Natural killer cell (primary cell): ENCODE data around the gene CARMIL3. TPM values are rescaled to one million over a fixed set of nuclear protein-coding genes. Genes with fewer than 3 reads are reported as not detected.
A peak's percentile ranks its signal among the peaks of the same experiment; 100 is the strongest.
"Not testable (repeated sequence)": the region's sequence is repeated elsewhere in the genome, so short reads cannot be mapped to it uniquely, and the experiment has no call there.

ENCODE experiments used
- ATAC-seq, 3 donors: fragments of 150-1000 bp in 2 of 3; fragments of 200-7000 bp in 1 of 3; cut with Tn5 transposase; 1 replicate in 1 of 3; 2 replicates in 2 of 3; pipeline ENCODE4 v1.10.0; 2021; ENCODE audit warnings: mild to moderate bottlenecking in 2 of 3, moderate library complexity in 2 of 3
- DNase-seq, 2 donors: peaks; one replicate each; pipeline versions ENCODE4 v3.0.0 to v3.0.0-alpha.2; 2013 to 2021; ENCODE audit warnings: mixed read lengths in 1 of 2
- H3K27ac ChIP-seq: one replicate; pipeline ENCODE4 v1.5.1; 2013; ENCODE audit warnings: mild to moderate bottlenecking, low read length
- H3K27me3 ChIP-seq: one replicate; pipeline ENCODE4 v1.6.1; 2013; ENCODE audit warnings: low read length; ENCODE audit not compliant: control insufficient read depth, insufficient read depth
- H3K36me3 ChIP-seq: one replicate; pipeline ENCODE4 v1.6.1; 2013; ENCODE audit warnings: low read length; ENCODE audit not compliant: control insufficient read depth, insufficient read depth
- H3K4me1 ChIP-seq: one replicate; pipeline ENCODE4 v1.6.1; 2013; ENCODE audit warnings: low read length; ENCODE audit not compliant: control insufficient read depth, insufficient read depth
- H3K4me3 ChIP-seq: one replicate; pipeline ENCODE4 v1.5.1; 2013; ENCODE audit warnings: low read length
- H3K9me3 ChIP-seq: one replicate; pipeline ENCODE4 v1.6.1; 2013; ENCODE audit warnings: low read length; ENCODE audit not compliant: control insufficient read depth, insufficient read depth
- H3K27ac Mint-ChIP-seq, 2 donors: one replicate each; pipeline ENCODE4 v1.8.0; 2022; ENCODE audit warnings: mild to moderate bottlenecking in 2 of 2, mixed read lengths in 2 of 2, moderate library complexity in 1 of 2
- H3K27me3 Mint-ChIP-seq, 2 donors: one replicate each; pipeline ENCODE4 v1.8.0; 2022; ENCODE audit warnings: low read depth in 2 of 2, mixed read lengths in 2 of 2
- H3K36me3 Mint-ChIP-seq: one replicate; pipeline ENCODE4 v1.8.0; 2022; ENCODE audit warnings: mixed read lengths
- H3K4me1 Mint-ChIP-seq, 2 donors: one replicate each; pipeline ENCODE4 v1.8.0; 2022; ENCODE audit warnings: mixed read lengths in 2 of 2
- H3K4me3 Mint-ChIP-seq: one replicate; pipeline ENCODE4 v1.8.0; 2022; ENCODE audit warnings: mild to moderate bottlenecking, moderate library complexity, mixed read lengths
- H3K9me3 Mint-ChIP-seq, 2 donors: one replicate each; pipeline ENCODE4 v1.8.0; 2022; ENCODE audit warnings: mixed read lengths in 2 of 2
- WGBS: methylation state at CpG from one replicate; pipeline ENCODE4 v1.1.7; 2013; ENCODE audit warnings: missing lambda C conversion rate; ENCODE audit not compliant: insufficient coverage; 5-methylcytosine and 5-hydroxymethylcytosine counted together
- intact Hi-C: fragments of 100-400 bp; cut with micrococcal nuclease; formaldehyde crosslinking; loops from one replicate; pipeline ENCODE4 v1.14.2; 2022
- total RNA-seq, 4 donors: library from RNA; stranded (reverse); fragments of 120-200 nt in 1 of 4; gene quantifications; one replicate each; pipeline versions ENCODE4 v1.2.3 to v1.2.4, GENCODE V29; 2013 to 2022
- TF ChIP-seq, protein P1 (sequence below): fragments of 200-600 bp; IDR thresholded peaks from one replicate; pipeline ENCODE4 v1.8.0; 2022; ENCODE audit warnings: antibody characterized with exemption

Gene CARMIL3
- total RNA-seq, result 10 to 100 TPM; 17.8 to 28.6 (median 18.6) TPM
- total RNA-seq (2013), result 4.5 TPM

GRCh38 chr14:24051789-24052655 is at the start of gene CARMIL3:
Gene CARMIL3 (plus strand): TSS chr14:24052009. CDS start chr14:24052154, 145 bp downstream.
- Histone ChIP-seq H3K9me3 (no peaks in the 10 kb centered on the region), H3K4me3 (peak within 1 kb of the TSS; percentile 68), H3K27me3 (no peaks in the 10 kb centered on the region), H3K27ac (no peak within 1 kb of the TSS), H3K4me1 (peaks cover 33% of the 10 kb centered on the region), H3K36me3 (no peaks in the 10 kb centered on the region)
- TF ChIP-seq, protein P1, sequence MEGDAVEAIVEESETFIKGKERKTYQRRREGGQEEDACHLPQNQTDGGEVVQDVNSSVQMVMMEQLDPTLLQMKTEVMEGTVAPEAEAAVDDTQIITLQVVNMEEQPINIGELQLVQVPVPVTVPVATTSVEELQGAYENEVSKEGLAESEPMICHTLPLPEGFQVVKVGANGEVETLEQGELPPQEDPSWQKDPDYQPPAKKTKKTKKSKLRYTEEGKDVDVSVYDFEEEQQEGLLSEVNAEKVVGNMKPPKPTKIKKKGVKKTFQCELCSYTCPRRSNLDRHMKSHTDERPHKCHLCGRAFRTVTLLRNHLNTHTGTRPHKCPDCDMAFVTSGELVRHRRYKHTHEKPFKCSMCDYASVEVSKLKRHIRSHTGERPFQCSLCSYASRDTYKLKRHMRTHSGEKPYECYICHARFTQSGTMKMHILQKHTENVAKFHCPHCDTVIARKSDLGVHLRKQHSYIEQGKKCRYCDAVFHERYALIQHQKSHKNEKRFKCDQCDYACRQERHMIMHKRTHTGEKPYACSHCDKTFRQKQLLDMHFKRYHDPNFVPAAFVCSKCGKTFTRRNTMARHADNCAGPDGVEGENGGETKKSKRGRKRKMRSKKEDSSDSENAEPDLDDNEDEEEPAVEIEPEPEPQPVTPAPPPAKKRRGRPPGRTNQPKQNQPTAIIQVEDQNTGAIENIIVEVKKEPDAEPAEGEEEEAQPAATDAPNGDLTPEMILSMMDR, result no peak
- WGBS, result under 1% methylated on average over 92 of the region's 92 CpGs
- Mint-ChIP-seq H3K27me3 (peaks cover 0 to 2% of the 10 kb centered on the region in 2 donors), H3K36me3 (no peaks in the 10 kb centered on the region), H3K4me1 (peaks cover 18 to 45% of the 10 kb centered on the region in 2 donors), H3K4me3 (peak within 1 kb of the TSS; percentile 88), H3K9me3 (no peaks in the 10 kb centered on the region), H3K27ac (peak within 1 kb of the TSS; percentile 69 to 90)
- DNase-seq (peak; percentile 64 to 83), ATAC-seq (peak; percentile 67 to 82 (median 78))
- intact Hi-C loops, result loop anchor here (2.0 kb wide), 1 partner anchor 63 kb away; the partner anchor contains the start of genes DCAF11 and NRL

DNA sequence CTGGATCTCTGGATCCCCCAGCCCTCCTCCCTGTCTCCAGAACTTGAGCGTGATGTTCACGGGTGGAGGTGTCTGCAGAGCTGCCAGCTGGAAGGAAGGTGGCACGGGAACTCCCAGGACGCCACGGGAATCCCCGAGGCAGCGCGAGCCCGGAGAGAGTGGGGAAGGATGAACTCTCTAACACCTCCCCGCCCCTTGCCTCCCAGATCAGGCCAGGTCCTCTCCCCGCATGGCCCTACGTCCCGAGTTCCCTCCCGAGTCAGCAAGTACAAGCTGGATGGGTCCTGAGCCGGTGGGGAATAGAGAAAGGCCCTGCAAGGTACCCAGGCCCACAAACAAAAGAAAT is 45.4 kb upstream of the CARMIL3 start:
- H3K9me3 ChIP-seq, intact Hi-C loops, H3K36me3 Mint-ChIP-seq, H3K27ac Mint-ChIP-seq, H3K36me3 ChIP-seq, H3K27me3 Mint-ChIP-seq, H3K27me3 ChIP-seq, H3K4me1 Mint-ChIP-seq, DNase-seq, H3K9me3 Mint-ChIP-seq: not testable (repeated sequence)
- ATAC-seq, result peak; percentile 52 to 67 (median 54)
- H3K27ac ChIP-seq, result peak overlapping the region; percentile 61
- 0% methylated on average over 5 of the region's 15 CpGs for WGBS
- peak overlapping the region; percentile 13 for H3K4me3 Mint-ChIP-seq
- peaks cover 18% of the 10 kb centered on the region for H3K4me1 ChIP-seq
- peak overlapping the region; percentile 38 for H3K4me3 ChIP-seq

DNA sequence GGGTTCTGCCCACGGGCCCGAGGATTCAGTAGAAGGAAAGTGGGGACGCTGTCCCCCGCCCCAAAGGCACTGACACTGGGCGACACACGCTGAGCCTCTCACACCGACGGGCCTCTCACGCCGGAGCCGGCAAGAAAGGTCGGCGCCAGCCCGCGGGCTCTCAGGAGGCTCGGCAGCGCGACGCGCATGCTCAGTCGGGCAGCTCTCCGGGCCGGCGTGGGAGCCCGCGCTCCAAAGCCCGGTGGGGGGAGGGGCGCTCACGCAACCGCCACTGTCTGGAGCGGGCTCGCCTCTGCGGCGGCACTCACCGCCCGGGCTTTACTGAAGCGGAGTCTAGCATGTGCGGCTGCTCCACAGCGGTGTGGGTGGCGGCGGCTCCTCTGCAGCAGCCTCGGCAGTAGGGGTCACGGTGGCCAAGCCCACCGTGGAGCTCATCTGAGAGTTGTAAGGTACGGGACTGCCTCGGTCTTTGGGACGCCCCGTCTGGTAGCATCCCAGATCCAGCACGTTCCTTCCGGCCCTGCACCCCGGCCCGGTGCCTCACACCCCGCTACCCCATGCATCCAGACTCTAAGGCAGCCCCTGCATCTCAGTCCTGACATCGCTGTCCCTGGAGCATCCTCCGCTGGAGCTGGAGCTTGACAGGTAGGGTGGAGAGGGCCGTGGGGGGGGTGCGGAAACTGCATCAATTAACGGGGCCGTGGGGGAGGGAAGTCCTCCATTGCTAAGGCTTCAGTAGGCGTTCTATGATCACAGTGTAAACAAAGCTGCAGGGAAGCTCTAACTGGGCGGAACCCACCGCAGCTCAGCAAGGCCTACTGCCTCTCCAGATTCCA is 44.8 kb upstream of the CARMIL3 start:
- H3K4me1 Mint-ChIP-seq, H3K9me3 Mint-ChIP-seq, intact Hi-C loops, H3K9me3 ChIP-seq, H3K36me3 ChIP-seq, H3K27me3 ChIP-seq, H3K36me3 Mint-ChIP-seq, H3K27me3 Mint-ChIP-seq: not testable (repeated sequence)
- ATAC-seq (peak; percentile 87 to 94 (median 93)), DNase-seq (peak; percentile 53 to 77)
- Histone ChIP-seq H3K4me3 (peak overlapping the region; percentile 44), H3K4me1 (peaks cover 18% of the 10 kb centered on the region), H3K27ac (peak overlapping the region; percentile 61)
- Mint-ChIP-seq H3K27ac (peak overlapping the region in 1 of 2 donors; percentile 33), H3K4me3 (peak overlapping the region; percentile 72)
- WGBS, result under 1% methylated on average over 54 of the region's 62 CpGs

- H3K27ac Mint-ChIP-seq, result no peak overlapping the region
- TF ChIP-seq, protein P1, result no peak
- DNase-seq, result no peak
- 68% methylated on average over 2 of the region's 2 CpGs for WGBS
- no peaks in the 10 kb centered on the region for H3K9me3 Mint-ChIP-seq
- H3K4me1 Mint-ChIP-seq, result peaks cover 0 to 6% of the 10 kb centered on the region in 2 donors
- Histone ChIP-seq H3K4me1 (peaks cover 19% of the 10 kb centered on the region), H3K4me3 (no peak overlapping the region), H3K36me3 (no peaks in the 10 kb centered on the region), H3K9me3 (no peaks in the 10 kb centered on the region), H3K27me3 (no peaks in the 10 kb centered on the region), H3K27ac (no peak overlapping the region)
- intact Hi-C loops, result no loop called here
- no peaks in the 10 kb centered on the region for H3K27me3 Mint-ChIP-seq
- no peaks in the 10 kb centered on the region for H3K36me3 Mint-ChIP-seq
- ATAC-seq, result no peak
- H3K4me3 Mint-ChIP-seq, result no peak overlapping the region
Measured at GRCh38 chr14:24011051-24011450, 40.8 kb upstream of the CARMIL3 start.

DNA sequence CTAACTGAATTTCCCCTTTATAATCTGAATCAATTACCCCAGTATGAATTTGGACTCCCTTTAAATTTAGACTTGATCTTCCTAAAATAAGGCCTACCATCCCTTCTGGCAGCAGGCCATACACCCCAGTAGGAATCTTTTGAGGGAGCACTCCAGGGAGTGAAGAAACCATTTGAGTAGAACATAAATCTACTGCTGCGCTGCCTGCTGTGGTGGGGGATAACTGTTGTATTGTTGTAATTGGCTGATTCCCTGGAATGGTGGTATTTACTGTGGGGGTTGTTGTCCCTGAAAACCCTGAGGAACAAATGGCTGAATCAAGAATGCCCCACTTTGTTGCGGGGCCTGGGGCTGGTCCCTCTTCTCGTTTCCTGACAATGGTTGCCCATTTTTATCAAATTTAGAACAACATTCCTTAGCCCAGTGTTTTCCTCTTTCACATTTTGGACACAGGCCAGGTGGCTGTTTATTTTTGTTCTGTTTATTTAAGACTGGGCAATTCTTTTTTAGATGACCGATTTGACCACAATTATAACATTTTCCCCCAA is 39.0 kb upstream of the CARMIL3 start:
- H3K27ac ChIP-seq, H3K27ac Mint-ChIP-seq, H3K4me3 Mint-ChIP-seq, H3K9me3 Mint-ChIP-seq, intact Hi-C loops, H3K36me3 Mint-ChIP-seq, H3K27me3 Mint-ChIP-seq, ATAC-seq, H3K9me3 ChIP-seq, H3K36me3 ChIP-seq, H3K4me3 ChIP-seq, H3K27me3 ChIP-seq, H3K4me1 ChIP-seq, DNase-seq: not testable (repeated sequence)
- WGBS, result 93% methylated on average over 4 of the region's 4 CpGs
- H3K4me1 Mint-ChIP-seq, result peaks cover 0 to 11% of the 10 kb centered on the region in 2 donors
